ENCODE results near the gene ANKRD44.

DNA sequence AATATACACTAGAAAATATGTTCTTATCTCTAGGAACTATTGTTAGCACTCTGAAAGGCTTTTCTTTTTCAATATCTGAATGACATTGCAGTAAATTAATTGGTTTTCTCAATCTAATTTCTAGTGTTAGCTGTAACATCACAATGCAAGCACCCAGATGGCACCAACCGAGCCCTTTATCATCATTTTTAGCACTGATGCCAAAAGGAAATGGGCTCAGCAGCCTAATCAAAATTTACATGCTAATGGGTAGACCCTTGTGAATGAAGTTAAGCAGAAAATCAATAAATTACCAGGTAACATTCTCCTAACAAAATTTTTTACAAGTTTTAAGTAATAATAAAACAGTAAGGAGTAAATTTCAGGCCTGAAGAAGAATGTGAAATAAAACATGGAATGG is 330.6 kb downstream of the ANKRD44 start:
- TF ChIP-seq, protein P1, sequence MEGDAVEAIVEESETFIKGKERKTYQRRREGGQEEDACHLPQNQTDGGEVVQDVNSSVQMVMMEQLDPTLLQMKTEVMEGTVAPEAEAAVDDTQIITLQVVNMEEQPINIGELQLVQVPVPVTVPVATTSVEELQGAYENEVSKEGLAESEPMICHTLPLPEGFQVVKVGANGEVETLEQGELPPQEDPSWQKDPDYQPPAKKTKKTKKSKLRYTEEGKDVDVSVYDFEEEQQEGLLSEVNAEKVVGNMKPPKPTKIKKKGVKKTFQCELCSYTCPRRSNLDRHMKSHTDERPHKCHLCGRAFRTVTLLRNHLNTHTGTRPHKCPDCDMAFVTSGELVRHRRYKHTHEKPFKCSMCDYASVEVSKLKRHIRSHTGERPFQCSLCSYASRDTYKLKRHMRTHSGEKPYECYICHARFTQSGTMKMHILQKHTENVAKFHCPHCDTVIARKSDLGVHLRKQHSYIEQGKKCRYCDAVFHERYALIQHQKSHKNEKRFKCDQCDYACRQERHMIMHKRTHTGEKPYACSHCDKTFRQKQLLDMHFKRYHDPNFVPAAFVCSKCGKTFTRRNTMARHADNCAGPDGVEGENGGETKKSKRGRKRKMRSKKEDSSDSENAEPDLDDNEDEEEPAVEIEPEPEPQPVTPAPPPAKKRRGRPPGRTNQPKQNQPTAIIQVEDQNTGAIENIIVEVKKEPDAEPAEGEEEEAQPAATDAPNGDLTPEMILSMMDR (IDR thresholded peaks at IDR 0.05): no peak
- no peak for TF ChIP-seq POLR2A (IDR thresholded peaks at IDR 0.05)
